K562 (cell line): Measurements from ENCODE around the gene ERC2. TPM values are rescaled to one million over a fixed set of nuclear protein-coding genes. Genes with fewer than 3 reads are reported as not detected.

Experiments
- BRD4 ChIP-seq: fragments of 200-600 bp; sonication (generic); IDR thresholded peaks from 2 replicates; pipeline ENCODE4 v1.6.1; 2017; ENCODE audit warnings: inconsistent platforms
- GTF2A2 ChIP-seq: IDR thresholded peaks from 2 replicates; pipeline ENCODE4 v1.6.1; 2016; ENCODE audit warnings: mild to moderate bottlenecking, missing genetic modification characterization, missing compliant biosample characterization
- polyA plus RNA-seq, 8 experiments: library from polyadenylated mRNA; depleted of rRNA in 4 of 8; stranded (reverse) in 5 of 8; unstranded in 3 of 8; fragments of >200 nt; fragmentation: Nextera tagmentation in 2 of 8; fragmentation: Illumina TruSeq in 1 of 8; extraction: Ambion mirVana in 2 of 8; extraction: Trizol in 1 of 8; gene quantifications; 2 replicates each; pipeline versions ENCODE4 v1.2.1 to v1.2.3, GENCODE V29; 2011 to 2014; ENCODE audit warnings: inconsistent platforms in 1 of 8, missing spikeins in 1 of 8
- total RNA-seq, 7 experiments: library from RNA; depleted of rRNA in 6 of 7; stranded (reverse); fragments of >200 nt in 6 of 7; fragmentation: Illumina TruSeq in 2 of 7; extraction: Trizol in 2 of 7; gene quantifications; 2 replicates each; pipeline versions ENCODE4 v1.2.1 to v1.2.3, GENCODE V29; 2011 to 2021; ENCODE audit warnings: low replicate concordance in 1 of 7
- TF ChIP-seq, protein P1 (sequence below): fragments of 450-650 bp; IDR thresholded peaks from 2 replicates; pipeline ENCODE4 v1.6.1; 2016; ENCODE audit warnings: low read depth

ERC2 gene
- total and polyA plus RNA-seq, 9 of the 15 experiments (the other 6 are each of a cell fraction or from before 2014, with no cell fraction given) = 0.04 to 0.18 (median 0.07) TPM; not detected in 2

DNA sequence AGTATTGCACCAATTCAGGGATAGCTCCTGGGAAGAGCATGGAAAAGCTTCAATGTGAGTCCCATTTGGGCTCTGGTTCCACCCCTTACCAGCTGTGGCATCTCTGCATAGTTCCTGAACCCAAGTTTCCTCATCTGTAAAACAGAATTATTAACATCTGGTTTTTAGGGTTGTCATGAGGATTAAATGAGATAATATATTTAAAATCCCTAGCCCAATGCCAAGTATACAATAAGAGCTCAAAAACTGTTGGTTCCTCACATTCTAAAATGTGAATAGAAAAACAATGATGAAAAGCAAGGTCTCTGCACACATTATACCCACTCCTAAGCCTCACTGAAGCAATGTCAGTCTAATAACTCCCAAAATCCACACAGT, 743.9 kb downstream of the ERC2 start (continued):
- TF ChIP-seq, protein P1, sequence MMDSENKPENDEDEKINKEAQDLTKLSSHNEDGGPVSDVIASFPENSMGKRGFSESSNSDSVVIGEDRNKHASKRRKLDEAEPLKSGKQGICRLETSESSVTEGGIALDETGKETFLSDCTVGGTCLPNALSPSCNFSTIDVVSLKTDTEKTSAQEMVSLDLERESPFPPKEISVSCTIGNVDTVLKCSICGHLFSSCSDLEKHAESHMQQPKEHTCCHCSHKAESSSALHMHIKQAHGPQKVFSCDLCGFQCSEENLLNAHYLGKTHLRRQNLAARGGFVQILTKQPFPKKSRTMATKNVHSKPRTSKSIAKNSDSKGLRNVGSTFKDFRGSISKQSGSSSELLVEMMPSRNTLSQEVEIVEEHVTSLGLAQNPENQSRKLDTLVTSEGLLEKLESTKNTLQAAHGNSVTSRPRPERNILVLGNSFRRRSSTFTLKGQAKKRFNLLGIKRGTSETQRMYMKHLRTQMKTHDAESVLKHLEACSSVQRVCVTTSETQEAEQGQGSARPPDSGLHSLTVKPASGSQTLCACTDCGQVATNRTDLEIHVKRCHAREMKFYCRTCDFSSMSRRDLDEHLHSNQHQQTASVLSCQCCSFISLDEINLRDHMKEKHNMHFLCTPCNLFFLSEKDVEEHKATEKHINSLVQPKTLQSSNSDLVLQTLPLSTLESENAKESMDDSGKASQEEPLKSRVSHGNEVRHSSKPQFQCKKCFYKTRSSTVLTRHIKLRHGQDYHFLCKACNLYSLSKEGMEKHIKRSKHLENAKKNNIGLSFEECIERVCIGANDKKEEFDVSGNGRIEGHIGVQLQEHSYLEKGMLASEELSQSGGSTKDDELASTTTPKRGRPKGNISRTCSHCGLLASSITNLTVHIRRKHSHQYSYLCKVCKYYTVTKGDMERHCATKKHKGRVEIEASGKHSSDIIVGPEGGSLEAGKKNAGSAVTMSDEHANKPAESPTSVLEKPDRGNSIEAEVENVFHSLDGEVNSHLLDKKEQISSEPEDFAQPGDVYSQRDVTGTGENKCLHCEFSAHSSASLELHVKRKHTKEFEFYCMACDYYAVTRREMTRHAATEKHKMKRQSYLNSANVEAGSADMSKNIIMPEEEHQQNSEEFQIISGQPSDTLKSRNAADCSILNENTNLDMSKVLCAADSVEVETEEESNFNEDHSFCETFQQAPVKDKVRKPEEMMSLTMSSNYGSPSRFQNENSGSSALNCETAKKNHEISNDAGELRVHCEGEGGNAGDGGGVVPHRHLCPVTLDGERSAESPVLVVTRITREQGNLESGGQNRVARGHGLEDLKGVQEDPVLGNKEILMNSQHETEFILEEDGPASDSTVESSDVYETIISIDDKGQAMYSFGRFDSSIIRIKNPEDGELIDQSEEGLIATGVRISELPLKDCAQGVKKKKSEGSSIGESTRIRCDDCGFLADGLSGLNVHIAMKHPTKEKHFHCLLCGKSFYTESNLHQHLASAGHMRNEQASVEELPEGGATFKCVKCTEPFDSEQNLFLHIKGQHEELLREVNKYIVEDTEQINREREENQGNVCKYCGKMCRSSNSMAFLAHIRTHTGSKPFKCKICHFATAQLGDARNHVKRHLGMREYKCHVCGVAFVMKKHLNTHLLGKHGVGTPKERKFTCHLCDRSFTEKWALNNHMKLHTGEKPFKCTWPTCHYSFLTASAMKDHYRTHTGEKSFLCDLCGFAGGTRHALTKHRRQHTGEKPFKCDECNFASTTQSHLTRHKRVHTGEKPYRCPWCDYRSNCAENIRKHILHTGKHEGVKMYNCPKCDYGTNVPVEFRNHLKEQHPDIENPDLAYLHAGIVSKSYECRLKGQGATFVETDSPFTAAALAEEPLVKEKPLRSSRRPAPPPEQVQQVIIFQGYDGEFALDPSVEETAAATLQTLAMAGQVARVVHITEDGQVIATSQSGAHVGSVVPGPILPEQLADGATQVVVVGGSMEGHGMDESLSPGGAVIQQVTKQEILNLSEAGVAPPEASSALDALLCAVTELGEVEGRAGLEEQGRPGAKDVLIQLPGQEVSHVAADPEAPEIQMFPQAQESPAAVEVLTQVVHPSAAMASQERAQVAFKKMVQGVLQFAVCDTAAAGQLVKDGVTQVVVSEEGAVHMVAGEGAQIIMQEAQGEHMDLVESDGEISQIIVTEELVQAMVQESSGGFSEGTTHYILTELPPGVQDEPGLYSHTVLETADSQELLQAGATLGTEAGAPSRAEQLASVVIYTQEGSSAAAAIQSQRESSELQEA = no peak
- no peak for TF ChIP-seq BRD4
- no peak for TF ChIP-seq GTF2A2 (tag)
